Cardiac fibroblast (primary cell): Measurements from ENCODE around the gene NR5A1.

ENCODE experiments used
- DNase-seq, 2 donors: peaks; one replicate each; pipeline versions ENCODE4 v3.0.0 to v3.0.0-alpha.2; 2010; ENCODE audit warnings: low read depth in 2 of 2
- H3K4me3 ChIP-seq, 2 donors: replicated peaks in 1 of 2; 1 replicate in 1 of 2; 2 replicates in 1 of 2; pipeline ENCODE4 v1.5.1; 2011; ENCODE audit warnings: low read depth in 2 of 2, low read length in 2 of 2, mild to moderate bottlenecking in 2 of 2, moderate library complexity in 1 of 2
- TF ChIP-seq, protein P1 (sequence below): IDR thresholded peaks from one replicate; pipeline ENCODE4 v1.5.1; 2011; ENCODE audit warnings: low read depth, mild to moderate bottlenecking, low read length, inconsistent platforms

Gene NR5A1

DNA sequence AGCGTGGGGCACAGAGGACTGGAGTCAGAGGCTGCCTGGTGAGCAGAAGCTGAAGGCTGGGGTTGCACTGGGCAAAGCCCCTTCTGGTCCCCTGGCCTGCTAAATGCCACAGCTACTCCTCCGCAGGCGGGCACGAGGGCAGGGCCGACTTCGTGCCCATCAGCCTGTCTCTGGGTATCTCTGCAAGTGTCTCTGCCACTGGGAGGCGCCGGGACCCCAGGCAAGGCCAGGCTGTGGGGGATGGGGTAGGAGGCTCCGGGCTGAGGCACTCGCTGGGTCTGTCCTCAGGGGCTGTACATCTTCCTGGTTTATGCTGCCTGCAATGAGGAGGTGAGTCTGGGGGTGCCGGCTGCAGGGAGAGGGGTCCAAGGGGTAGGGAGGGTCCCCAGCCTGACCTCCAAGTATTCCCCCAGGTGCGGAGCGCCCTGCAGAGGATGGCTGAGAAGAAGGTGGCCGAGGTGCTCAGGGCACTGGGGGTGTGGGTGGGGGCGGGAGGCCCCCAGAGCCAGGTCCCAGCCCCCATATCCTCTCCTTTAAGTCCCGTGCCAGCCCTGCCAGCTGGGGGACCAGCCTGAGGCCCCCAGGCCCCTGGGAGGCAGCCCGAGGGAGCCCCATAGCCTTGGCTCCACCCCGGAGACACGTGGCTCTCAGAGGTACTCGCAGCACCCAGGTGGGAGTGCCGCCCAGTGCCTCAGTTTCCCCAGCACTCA, 31.9 kb downstream of the NR5A1 start:
- DNase-seq, result no peak
- TF ChIP-seq, protein P1, sequence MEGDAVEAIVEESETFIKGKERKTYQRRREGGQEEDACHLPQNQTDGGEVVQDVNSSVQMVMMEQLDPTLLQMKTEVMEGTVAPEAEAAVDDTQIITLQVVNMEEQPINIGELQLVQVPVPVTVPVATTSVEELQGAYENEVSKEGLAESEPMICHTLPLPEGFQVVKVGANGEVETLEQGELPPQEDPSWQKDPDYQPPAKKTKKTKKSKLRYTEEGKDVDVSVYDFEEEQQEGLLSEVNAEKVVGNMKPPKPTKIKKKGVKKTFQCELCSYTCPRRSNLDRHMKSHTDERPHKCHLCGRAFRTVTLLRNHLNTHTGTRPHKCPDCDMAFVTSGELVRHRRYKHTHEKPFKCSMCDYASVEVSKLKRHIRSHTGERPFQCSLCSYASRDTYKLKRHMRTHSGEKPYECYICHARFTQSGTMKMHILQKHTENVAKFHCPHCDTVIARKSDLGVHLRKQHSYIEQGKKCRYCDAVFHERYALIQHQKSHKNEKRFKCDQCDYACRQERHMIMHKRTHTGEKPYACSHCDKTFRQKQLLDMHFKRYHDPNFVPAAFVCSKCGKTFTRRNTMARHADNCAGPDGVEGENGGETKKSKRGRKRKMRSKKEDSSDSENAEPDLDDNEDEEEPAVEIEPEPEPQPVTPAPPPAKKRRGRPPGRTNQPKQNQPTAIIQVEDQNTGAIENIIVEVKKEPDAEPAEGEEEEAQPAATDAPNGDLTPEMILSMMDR, result no peak
- H3K4me3 ChIP-seq, result no peak overlapping the region

- no peak for DNase-seq
- TF ChIP-seq, protein P1, result no peak
- no peak overlapping the region for H3K4me3 ChIP-seq
These were observed 33.0 kb downstream of the NR5A1 start for GRCh38 chr9:124474151-124474550.

GRCh38 chr9:124473310-124473709, 33.9 kb downstream of the NR5A1 start:
- TF ChIP-seq, protein P1, result no peak
- peak in 1 of 2 donors; percentile 5 for DNase-seq
- H3K4me3 ChIP-seq, result no peak overlapping the region

DNA sequence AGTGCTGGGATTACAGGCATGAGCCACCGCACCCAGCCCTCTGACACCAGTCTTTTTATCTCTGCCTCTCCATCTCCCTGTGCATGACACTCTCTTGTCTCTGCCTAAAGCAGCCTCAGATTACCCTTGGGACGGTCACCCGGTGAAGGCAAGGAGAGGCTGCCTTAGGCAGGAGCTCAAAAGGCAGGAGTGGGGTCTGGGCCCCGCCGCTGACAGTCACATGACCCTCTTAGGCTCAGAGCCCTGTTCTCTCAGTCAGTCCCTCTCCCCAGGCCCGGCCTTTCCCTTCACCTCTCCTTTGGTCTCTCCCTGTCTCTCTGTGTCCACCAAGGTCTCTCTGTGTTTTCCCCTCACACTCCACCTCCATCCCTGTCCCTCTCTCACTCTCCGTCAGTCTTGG, 34.4 kb downstream of the NR5A1 start:
- no peak for DNase-seq
- TF ChIP-seq, protein P1, result no peak

DNA sequence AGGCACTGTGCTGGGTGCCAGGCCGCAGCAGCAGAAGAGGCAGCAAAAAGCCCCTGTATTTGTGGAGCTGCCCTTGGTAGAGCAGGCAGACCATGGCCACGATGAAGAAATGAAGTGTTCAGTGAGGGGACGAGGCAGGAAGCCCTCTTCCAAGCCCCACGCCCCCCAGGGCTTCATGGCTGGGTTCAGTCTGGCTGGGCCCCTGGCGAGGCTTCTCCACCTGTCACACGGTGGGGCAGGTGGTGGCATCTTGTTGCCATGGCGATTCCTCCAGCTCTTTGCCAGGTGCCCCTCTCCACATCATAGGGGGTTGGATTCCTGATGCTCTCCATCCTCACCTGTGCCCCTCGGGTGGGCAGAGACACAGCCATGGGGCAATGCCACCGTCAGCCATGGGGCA, 35.4 kb downstream of the NR5A1 start:
- DNase-seq, result no peak
- H3K4me3 ChIP-seq, result no peak overlapping the region
- TF ChIP-seq, protein P1, result no peak

More for the DNA sequence above, 34.4 kb downstream of the NR5A1 start:
- no peak overlapping the region for H3K4me3 ChIP-seq

- TF ChIP-seq, protein P1, result no peak
- no peak overlapping the region for H3K4me3 ChIP-seq
- no peak for DNase-seq
These were observed 36.5 kb downstream of the NR5A1 start for GRCh38 chr9:124470726-124471125.

DNA sequence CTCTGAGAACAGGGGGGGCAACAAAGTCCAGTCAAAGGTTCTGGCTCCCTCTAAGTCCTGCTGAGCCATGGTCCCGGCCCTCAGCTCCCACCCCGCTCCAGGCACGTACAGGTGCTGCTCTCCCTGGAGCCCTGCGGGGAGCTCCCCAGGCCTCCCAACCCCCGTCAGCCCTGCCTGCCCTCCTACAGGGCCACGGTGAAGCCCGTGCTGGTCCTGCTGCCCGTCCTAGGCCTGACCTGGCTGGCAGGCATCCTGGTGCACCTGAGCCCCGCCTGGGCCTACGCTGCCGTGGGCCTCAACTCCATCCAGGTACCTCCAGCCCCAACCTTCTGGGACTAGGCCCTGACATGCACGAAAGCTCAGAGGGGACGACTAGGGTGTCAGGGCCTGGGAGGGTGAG, 36.9 kb downstream of the NR5A1 start:
- TF ChIP-seq, protein P1, result no peak
- no peak for DNase-seq
- no peak overlapping the region for H3K4me3 ChIP-seq
